ENCODE results near the gene OR2T6.
"Not testable (repeated sequence)": the region's sequence is repeated elsewhere in the genome, so short reads cannot be mapped to it uniquely, and the experiment has no call there.

The OR2T6 gene

DNA sequence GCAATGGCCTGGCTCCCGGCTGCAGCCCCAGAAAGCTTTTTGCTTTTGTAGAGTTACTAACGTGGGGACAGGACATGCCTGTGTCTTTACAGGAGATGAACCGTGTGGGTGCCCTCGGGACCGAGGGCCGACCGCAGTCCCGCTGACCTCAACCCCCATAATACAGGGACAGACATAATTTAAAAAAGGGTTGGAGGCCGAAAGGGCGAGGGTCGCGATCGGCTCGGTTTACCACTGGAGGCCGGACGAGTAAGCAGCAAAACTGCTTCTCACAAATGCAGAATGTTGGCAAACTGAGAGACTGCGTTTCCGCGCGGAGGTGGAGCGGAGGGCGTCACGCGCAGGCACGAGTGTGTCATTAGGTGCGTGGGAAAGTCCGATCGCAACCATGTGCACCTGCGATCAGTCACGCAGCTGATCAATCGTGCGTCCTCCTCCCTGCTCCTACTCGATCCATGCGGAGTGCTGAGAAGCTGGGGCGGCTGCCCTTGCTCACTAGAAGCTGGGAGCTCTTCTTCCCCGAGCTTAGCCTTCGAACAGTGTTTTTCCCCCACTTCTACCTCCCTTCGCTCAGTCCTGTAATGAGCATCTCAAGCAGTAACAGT lies 58.4 kb downstream of the OR2T6 start:
- not testable (repeated sequence) for DNase-seq (ENCODE audit: low spot score)

DNA sequence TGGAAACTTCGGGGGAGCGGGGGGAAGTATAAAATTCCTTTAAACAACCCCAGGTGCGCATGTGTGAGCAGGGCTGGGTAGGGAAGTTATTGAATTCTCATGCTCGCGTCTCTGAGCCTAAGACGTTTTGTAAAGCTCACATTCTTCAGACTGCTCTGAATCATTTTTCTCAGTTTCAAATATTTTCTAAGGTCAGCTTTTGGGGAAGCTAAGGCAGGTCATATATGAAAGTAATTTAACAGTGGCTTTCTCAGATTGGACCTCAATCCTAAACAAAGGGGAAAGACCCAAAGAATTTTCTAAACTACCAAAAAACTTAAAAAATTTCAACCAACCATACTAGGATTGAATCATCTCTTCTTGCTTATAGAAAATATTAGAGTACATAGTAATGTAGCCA lies 59.4 kb downstream of the OR2T6 start:
- DNase-seq (ENCODE audit: low spot score): not testable (repeated sequence)

DNA sequence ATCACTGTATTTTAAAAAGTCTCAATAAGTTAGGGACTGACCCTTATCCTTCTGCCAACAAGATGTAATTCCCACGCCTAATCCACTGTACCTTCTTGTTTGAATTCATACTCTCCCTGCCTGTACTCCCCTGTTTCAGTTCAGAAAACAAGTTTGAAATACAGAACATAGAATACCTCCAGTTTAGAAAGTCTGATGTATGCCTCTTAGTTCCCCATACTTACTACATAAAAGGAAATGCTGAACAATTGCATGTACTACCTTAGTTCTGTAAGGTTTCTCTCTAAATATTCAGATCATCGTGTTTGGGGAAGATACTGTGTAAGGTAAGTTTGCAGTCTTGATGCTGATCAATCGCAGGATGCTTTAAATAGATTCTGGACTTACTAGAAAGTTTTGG lies 60.8 kb downstream of the OR2T6 start:
- DNase-seq (ENCODE audit: low spot score): not testable (repeated sequence)

DNA sequence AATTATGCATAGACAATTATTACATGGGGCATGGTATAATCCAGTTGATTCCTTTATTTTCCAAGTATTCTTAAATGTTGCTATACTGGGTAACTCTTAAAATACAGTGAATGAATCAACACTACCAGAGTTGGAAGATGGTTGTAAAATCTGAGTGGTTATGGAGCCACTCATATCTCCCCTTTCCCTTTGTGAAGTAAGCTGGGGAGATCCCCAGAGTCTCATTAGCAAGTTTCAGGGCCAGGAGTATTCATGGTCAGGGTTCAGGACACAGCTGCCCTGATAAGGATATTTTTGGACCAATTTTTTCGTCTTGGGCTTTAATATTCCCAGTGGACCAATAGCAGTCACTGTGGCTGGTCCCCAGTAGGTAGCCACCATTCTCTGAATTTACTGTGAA lies 63.1 kb downstream of the OR2T6 start:
- not testable (repeated sequence) for DNase-seq (ENCODE audit: low spot score)

DNA sequence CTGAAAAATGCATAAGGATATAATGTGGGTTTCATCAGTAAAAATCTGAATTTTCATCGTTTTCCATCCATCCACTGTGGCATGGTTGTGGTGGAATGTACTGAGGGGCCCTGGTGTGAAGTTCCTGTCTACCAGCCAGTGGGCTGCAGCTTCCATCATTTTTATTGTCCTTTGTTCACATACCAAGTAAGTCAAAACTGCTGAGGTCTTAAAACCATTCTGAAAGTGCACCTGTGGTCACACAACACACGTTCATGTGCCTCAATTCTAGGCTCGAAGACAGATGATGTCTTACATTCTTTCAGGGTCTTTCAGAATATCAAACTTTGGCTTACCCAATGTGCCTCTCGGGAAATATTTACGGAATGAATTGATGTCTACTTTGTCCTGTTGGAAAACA lies 63.7 kb downstream of the OR2T6 start:
- not testable (repeated sequence) for DNase-seq (ENCODE audit: low spot score)
